Stimulated activated naive CD8-positive, alpha-beta T cell treated with anti-CD3 and anti-CD28 coated beads, Interleukin-15, amount 100 ng/mL, for 72 hours (primary cell): ENCODE data around the gene DIS3L2.
"Not testable (repeated sequence)": the region's sequence is repeated elsewhere in the genome, so short reads cannot be mapped to it uniquely, and the experiment has no call there.

Experiments used
- ATAC-seq: fragments of 150-1000 bp; cut with Tn5 transposase; 2 replicates; pipeline ENCODE4 v1.10.0; 2021; ENCODE audit warnings: mild to moderate bottlenecking, moderate library complexity
- DNase-seq, 2 donors: peaks; one replicate each; pipeline ENCODE4 v3.0.0; 2021 to 2022
- H3K27ac Mint-ChIP-seq, 2 donors: one replicate each; pipeline ENCODE4 v1.8.0; 2022; ENCODE audit warnings: mild to moderate bottlenecking in 2 of 2, mixed read lengths in 2 of 2, moderate library complexity in 2 of 2
- H3K27me3 Mint-ChIP-seq: one replicate; pipeline ENCODE4 v1.8.0; 2022; ENCODE audit warnings: mixed read lengths
- H3K4me1 Mint-ChIP-seq: one replicate; pipeline ENCODE4 v1.8.0; 2022; ENCODE audit warnings: mild to moderate bottlenecking, mixed read lengths
- H3K4me3 Mint-ChIP-seq, 2 donors: one replicate each; pipeline ENCODE4 v1.8.0; 2022; ENCODE audit warnings: mild to moderate bottlenecking in 2 of 2, mixed read lengths in 2 of 2, moderate library complexity in 1 of 2
- H3K9me3 Mint-ChIP-seq, 2 donors: one replicate each; pipeline ENCODE4 v1.8.0; 2022; ENCODE audit warnings: mixed read lengths in 2 of 2

DIS3L2 gene

DNA sequence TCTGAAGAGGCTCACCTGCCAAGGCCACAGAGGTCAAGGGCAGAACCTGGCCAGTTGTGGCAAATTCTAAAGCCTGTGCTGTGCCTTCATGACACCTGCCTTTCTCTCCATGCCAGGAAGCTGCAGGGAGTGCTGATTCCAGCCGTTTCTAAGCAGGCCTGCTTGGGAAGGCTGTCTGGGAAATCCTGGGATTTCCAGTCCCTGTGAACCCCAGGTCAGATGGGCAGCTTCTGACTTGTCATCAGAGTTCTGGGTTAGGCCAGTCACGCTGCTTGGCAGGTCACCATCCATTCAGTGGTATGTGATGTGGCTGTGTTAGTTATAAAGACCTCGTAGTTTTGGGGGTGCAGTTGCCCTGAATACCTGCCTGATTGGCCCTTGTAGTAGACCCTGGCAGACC lies 346.3 kb downstream of the DIS3L2 start:
- no peak for ATAC-seq
- no peak overlapping the region for H3K4me3 Mint-ChIP-seq
- H3K4me1 Mint-ChIP-seq = peaks cover 52% of the 10 kb centered on the region
- H3K27me3 Mint-ChIP-seq = no peaks in the 10 kb centered on the region
- no peak for DNase-seq
- H3K9me3 Mint-ChIP-seq = peaks cover 0 to 13% of the 10 kb centered on the region in 2 donors
- H3K27ac Mint-ChIP-seq = peak overlapping the region in 1 of 2 donors; percentile 36

GRCh38 chr2:232308986-232309385 lies 347.5 kb downstream of the DIS3L2 start:
- Mint-ChIP-seq H3K4me3 (peak overlapping the region; percentile 24 to 85), H3K9me3 (peaks cover 7 to 22% of the 10 kb centered on the region in 2 donors), H3K27ac (peak overlapping the region; percentile 51 to 99), H3K4me1 (peaks cover 58% of the 10 kb centered on the region), H3K27me3 (no peaks in the 10 kb centered on the region)
- ATAC-seq (peak; percentile 86), DNase-seq (peak in 1 of 2 donors; percentile 50)

DNA sequence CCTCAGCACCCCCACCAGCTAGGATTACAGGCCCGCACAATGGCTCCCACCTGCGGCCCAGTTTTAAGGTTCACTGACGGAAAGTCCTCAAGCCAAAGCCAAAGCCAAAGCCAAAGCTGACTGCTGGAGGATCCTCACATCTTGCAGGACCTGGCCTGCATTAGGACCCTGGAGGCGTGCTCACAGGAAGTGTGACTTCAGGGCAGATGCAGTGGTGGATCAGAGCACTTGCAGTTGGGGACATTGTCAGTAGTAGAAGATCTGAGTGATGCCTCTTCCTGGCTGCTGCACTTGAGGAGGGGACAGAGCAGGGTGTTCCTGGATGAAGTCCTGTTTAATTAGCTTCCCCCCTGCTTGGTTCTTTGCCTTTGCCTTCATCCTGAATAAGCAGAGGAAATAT lies 348.1 kb downstream of the DIS3L2 start:
- Mint-ChIP-seq H3K27me3 (no peaks in the 10 kb centered on the region), H3K9me3 (peaks cover 7 to 22% of the 10 kb centered on the region in 2 donors), H3K27ac (peak overlapping the region; percentile 64 to 99), H3K4me1 (peaks cover 64% of the 10 kb centered on the region), H3K4me3 (peak overlapping the region; percentile 24 to 85)
- DNase-seq (peak in 1 of 2 donors; percentile 54), ATAC-seq (peak; percentile 84)

DNA sequence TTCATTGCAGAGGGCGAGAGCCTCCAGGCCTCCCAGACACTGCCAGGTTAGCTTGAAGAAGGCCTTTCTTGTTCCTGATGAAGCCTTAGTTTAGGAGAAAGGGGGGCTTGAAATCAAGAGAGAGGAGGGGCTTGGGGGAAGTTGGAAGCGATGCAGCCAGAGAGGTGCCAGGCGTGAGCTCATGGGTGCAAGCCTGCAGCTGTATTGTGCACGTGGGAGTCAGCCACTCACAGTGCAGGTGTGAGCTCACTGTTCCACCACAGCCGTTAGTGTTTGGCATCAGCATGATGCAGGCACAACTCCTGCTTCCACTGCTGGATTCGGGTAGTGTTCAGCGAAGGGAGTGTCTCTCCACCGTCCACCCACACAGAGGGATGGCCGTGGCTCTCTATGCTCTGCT lies 348.6 kb downstream of the DIS3L2 start:
- peak overlapping the region; percentile 24 to 85 for H3K4me3 Mint-ChIP-seq
- H3K4me1 Mint-ChIP-seq = peaks cover 69% of the 10 kb centered on the region
- DNase-seq (no peak), ATAC-seq (peak; percentile 44)
- peak overlapping the region; percentile 61 to 64 for H3K27ac Mint-ChIP-seq
- H3K27me3 Mint-ChIP-seq = no peaks in the 10 kb centered on the region
- peaks cover 7 to 22% of the 10 kb centered on the region in 2 donors for H3K9me3 Mint-ChIP-seq

DNA sequence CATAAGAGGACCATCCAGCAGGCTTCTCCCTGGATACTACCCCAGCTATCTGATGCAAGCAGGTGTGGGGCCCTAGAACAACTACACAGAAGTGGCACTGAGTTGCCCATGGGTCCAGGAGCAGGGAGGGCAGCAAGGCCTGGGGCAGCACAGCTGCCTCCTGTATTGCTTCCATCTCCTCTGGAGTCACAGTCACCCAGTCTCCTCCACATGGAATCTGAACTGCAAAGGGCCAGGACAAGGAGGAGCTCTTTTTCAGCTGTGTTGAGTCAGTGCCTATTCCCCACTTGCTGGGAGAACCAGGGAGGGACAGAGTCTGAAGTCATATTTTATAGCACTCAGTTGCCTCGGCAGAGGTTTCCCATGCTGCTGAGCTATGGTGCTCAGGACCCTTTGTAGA lies 349.2 kb downstream of the DIS3L2 start:
- H3K27ac Mint-ChIP-seq = peak overlapping the region in 1 of 2 donors; percentile 64
- H3K4me3 Mint-ChIP-seq = peak overlapping the region; percentile 24 to 85
- H3K9me3 Mint-ChIP-seq = peaks cover 7 to 22% of the 10 kb centered on the region in 2 donors
- no peak for DNase-seq
- peaks cover 75% of the 10 kb centered on the region for H3K4me1 Mint-ChIP-seq
- H3K27me3 Mint-ChIP-seq = no peaks in the 10 kb centered on the region
- no peak for ATAC-seq

- H3K4me3 Mint-ChIP-seq, DNase-seq, ATAC-seq: not testable (repeated sequence)
These were observed 352.1 kb downstream of the DIS3L2 start for GRCh38 chr2:232313645-232314044.

GRCh38 chr2:232315049-232315922 lies 353.8 kb downstream of the DIS3L2 start:
- peak; percentile 92 for ATAC-seq
- H3K9me3 Mint-ChIP-seq = peaks cover 7 to 22% of the 10 kb centered on the region in 2 donors
- peak overlapping the region; percentile 79 to 82 for H3K4me3 Mint-ChIP-seq
- H3K27ac Mint-ChIP-seq = peak overlapping the region; percentile 92 to 98
- H3K4me1 Mint-ChIP-seq = peaks cover 82% of the 10 kb centered on the region
- peak; percentile 77 to 89 for DNase-seq
- no peaks in the 10 kb centered on the region for H3K27me3 Mint-ChIP-seq

More at GRCh38 chr2:232313645-232314044, 352.1 kb downstream of the DIS3L2 start:
- not testable (repeated sequence) for H3K27ac Mint-ChIP-seq, H3K27me3 Mint-ChIP-seq
- Mint-ChIP-seq H3K4me1 (peaks cover 82% of the 10 kb centered on the region), H3K9me3 (peaks cover 7 to 22% of the 10 kb centered on the region in 2 donors)

GRCh38 chr2:232315923-232316299 lies 354.4 kb downstream of the DIS3L2 start:
- Mint-ChIP-seq H3K27me3 (no peaks in the 10 kb centered on the region), H3K27ac (peak overlapping the region; percentile 92 to 98), H3K9me3 (peaks cover 7 to 22% of the 10 kb centered on the region in 2 donors), H3K4me1 (peaks cover 82% of the 10 kb centered on the region), H3K4me3 (peak overlapping the region; percentile 79 to 82)
- no peak for DNase-seq
- no peak for ATAC-seq

DNA sequence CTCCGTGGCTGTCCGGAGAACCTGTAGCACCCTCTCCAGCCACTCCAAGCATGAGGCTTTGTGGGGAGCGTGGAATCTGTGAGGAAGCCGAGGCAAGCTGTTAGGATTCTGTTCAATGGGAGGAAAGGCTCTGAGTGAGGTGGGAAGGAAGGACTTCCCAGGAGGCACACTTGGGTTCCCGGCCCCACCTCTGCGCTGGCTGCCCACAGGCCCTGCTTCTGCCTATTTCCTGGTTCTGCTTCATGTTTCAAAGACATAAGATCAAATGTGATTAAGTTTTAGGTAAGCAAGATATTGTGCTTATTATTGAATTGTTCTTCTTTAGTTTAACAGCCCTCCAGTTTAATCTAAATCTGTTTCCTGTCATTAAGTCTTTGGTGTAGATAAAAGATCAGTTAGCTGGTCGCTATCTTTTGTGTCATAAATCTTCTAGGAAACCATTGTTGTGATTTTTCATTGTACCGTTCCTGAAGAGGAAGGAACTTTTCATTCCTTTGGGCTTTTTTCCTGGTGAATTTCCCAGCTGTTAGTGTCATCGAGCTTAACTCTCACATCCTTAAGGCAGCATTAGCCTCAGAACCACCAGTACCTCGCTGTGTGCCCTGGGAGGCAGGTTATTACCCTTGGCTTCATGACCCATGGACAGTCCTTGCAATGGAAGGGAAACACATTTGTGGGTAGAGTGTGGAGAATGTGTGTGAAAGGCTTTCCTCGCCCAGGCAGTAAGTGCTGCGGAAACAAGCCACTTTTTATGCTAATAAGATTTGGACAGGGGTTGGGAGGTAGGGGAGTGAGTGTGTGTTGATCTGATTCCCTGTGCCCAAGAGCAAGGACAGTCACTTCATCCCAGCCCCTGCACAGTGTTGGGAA lies 355.2 kb downstream of the DIS3L2 start:
- H3K27me3 Mint-ChIP-seq = no peaks in the 10 kb centered on the region

GRCh38 chr2:232318169-232318855 lies 356.8 kb downstream of the DIS3L2 start:
- Mint-ChIP-seq H3K27me3 (no peaks in the 10 kb centered on the region), H3K27ac (peak overlapping the region in 1 of 2 donors; percentile 73), H3K4me1 (peaks cover 98% of the 10 kb centered on the region), H3K4me3 (peak overlapping the region; percentile 67 to 77), H3K9me3 (peaks cover 5 to 6% of the 10 kb centered on the region in 2 donors)
- DNase-seq = no peak
- ATAC-seq = no peak

More for the DNA sequence above, 355.2 kb downstream of the DIS3L2 start:
- DNase-seq (no peak), ATAC-seq (no peak)
- peak overlapping the region; percentile 92 to 98 for H3K27ac Mint-ChIP-seq
- peaks cover 7 to 21% of the 10 kb centered on the region in 2 donors for H3K9me3 Mint-ChIP-seq
- H3K4me1 Mint-ChIP-seq = peaks cover 88% of the 10 kb centered on the region
- H3K4me3 Mint-ChIP-seq = peak overlapping the region; percentile 79 to 82

- peak overlapping the region; percentile 67 to 77 for H3K4me3 Mint-ChIP-seq
- peaks cover 98% of the 10 kb centered on the region for H3K4me1 Mint-ChIP-seq
- no peaks in the 10 kb centered on the region for H3K9me3 Mint-ChIP-seq
- peak overlapping the region; percentile 69 to 88 for H3K27ac Mint-ChIP-seq
- DNase-seq (peak in 1 of 2 donors; percentile 15), ATAC-seq (no peak)
- no peaks in the 10 kb centered on the region for H3K27me3 Mint-ChIP-seq
These were observed 357.7 kb downstream of the DIS3L2 start for GRCh38 chr2:232319067-232319802.

GRCh38 chr2:232319803-232320442 lies 358.4 kb downstream of the DIS3L2 start:
- H3K27me3 Mint-ChIP-seq = no peaks in the 10 kb centered on the region
- peak overlapping the region; percentile 88 to 90 for H3K27ac Mint-ChIP-seq
- H3K4me1 Mint-ChIP-seq = peaks cover 91% of the 10 kb centered on the region
- DNase-seq (peak in 1 of 2 donors; percentile 16), ATAC-seq (no peak)
- no peaks in the 10 kb centered on the region for H3K9me3 Mint-ChIP-seq
- H3K4me3 Mint-ChIP-seq = peak overlapping the region; percentile 67 to 77

- Mint-ChIP-seq H3K27ac (peak overlapping the region in 1 of 2 donors; percentile 88), H3K4me1 (peaks cover 86% of the 10 kb centered on the region), H3K9me3 (no peaks in the 10 kb centered on the region), H3K4me3 (peak overlapping the region in 1 of 2 donors; percentile 83), H3K27me3 (no peaks in the 10 kb centered on the region)
- ATAC-seq = no peak
- peak in 1 of 2 donors; percentile 11 for DNase-seq
These were observed 358.9 kb downstream of the DIS3L2 start for GRCh38 chr2:232320443-232320803.
